Type B pancreatic cell (in vitro differentiated cells): ENCODE measurements around the gene HNF4A. TPM values are rescaled to one million over a fixed set of nuclear protein-coding genes. Genes with fewer than 3 reads are reported as not detected.

Source experiments
- DNase-seq: peaks from one replicate; pipeline ENCODE4 v3.0.0; 2021; ENCODE audit warnings: mixed read lengths; ENCODE audit not compliant: unreplicated experiment; ENCODE audit errors: extremely low spot score
- H3K27ac Mint-ChIP-seq: 2 replicates; pipeline ENCODE4 v1.8.0; 2021; ENCODE audit warnings: mild to moderate bottlenecking, mixed read lengths
- H3K27me3 Mint-ChIP-seq: 2 replicates; pipeline ENCODE4 v1.8.0; 2021; ENCODE audit warnings: mixed read lengths
- H3K36me3 Mint-ChIP-seq: 2 replicates; pipeline ENCODE4 v1.8.0; 2021; ENCODE audit warnings: mixed read lengths
- H3K4me1 Mint-ChIP-seq: one replicate; pipeline ENCODE4 v1.8.0; 2021; ENCODE audit warnings: mixed read lengths; ENCODE audit not compliant: unreplicated experiment
- H3K4me3 Mint-ChIP-seq: 2 replicates; pipeline ENCODE4 v1.8.0; 2021; ENCODE audit warnings: mild to moderate bottlenecking, mixed read lengths
- H3K9me3 Mint-ChIP-seq: 2 replicates; pipeline ENCODE4 v1.8.0; 2021; ENCODE audit warnings: mixed read lengths
- total RNA-seq: library from RNA; stranded (reverse); gene quantifications from 2 replicates; pipeline ENCODE4 v1.2.1, GENCODE V29; 2021; ENCODE audit warnings: low replicate concordance
- TF ChIP-seq, protein P1 (sequence below): fragments of 200-600 bp; sonication (generic); conservative IDR thresholded peaks from 2 replicates; pipeline ENCODE4 v1.5.0; 2021; ENCODE audit warnings: antibody characterized with exemption, mild to moderate bottlenecking

The HNF4A gene
- total RNA-seq, 1 donor from 2014 or later: 19.9 TPM

DNA sequence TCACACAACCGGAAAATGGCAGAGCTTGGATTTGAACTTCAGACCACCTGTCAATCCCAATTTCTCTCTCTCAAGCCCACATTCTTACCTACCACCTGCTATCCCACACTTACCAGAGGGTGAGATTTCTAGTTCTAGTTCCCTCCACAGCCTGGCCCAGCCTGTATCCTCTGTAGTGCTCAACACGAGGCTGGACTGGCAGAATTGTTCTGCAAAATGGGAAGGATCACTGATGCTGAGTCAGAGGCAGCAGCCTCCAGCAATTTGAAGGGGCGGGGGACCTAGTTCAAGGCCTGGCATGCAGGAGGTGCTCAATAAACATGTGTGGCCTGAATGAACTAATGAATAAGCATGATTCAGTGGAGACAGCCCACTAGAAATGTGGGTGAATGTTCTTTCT is 66.6 kb downstream of the HNF4A start:
- Mint-ChIP-seq H3K27ac (no peak overlapping the region), H3K4me3 (no peak overlapping the region), H3K9me3 (no peaks in the 10 kb centered on the region), H3K4me1 (no peaks in the 10 kb centered on the region), H3K36me3 (no peaks in the 10 kb centered on the region), H3K27me3 (no peaks in the 10 kb centered on the region)
- TF ChIP-seq, protein P1, sequence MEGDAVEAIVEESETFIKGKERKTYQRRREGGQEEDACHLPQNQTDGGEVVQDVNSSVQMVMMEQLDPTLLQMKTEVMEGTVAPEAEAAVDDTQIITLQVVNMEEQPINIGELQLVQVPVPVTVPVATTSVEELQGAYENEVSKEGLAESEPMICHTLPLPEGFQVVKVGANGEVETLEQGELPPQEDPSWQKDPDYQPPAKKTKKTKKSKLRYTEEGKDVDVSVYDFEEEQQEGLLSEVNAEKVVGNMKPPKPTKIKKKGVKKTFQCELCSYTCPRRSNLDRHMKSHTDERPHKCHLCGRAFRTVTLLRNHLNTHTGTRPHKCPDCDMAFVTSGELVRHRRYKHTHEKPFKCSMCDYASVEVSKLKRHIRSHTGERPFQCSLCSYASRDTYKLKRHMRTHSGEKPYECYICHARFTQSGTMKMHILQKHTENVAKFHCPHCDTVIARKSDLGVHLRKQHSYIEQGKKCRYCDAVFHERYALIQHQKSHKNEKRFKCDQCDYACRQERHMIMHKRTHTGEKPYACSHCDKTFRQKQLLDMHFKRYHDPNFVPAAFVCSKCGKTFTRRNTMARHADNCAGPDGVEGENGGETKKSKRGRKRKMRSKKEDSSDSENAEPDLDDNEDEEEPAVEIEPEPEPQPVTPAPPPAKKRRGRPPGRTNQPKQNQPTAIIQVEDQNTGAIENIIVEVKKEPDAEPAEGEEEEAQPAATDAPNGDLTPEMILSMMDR: no peak
- DNase-seq: no peak

DNA sequence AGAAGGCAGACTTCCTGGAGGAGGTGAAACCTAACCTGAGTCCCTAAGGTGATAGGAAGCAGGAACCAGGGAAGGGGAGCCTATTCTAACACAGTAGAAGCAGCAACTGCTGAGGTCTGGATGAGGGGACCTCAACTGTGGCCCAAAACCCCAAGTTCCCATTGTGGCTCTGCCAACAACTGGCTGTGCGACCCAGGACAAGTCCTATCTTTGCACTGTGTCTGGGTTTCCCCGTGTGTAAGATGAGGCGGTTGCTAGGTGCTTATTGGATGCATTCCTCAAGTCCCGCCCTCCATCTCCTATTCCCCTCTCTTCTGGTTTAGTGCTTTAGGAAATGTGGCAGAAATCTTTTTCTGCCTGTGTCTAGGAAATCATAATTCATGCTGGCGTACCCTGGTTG is 68.0 kb downstream of the HNF4A start:
- H3K4me3 Mint-ChIP-seq: no peak overlapping the region

DNA sequence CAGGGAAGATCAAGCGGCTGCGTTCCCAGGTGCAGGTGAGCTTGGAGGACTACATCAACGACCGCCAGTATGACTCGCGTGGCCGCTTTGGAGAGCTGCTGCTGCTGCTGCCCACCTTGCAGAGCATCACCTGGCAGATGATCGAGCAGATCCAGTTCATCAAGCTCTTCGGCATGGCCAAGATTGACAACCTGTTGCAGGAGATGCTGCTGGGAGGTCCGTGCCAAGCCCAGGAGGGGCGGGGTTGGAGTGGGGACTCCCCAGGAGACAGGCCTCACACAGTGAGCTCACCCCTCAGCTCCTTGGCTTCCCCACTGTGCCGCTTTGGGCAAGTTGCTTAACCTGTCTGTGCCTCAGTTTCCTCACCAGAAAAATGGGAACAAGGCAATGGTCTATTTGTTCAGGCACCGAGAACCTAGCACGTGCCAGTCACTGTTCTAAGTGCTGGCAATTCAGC is 68.6 kb downstream of the HNF4A start:
- H3K36me3 Mint-ChIP-seq: no peaks in the 10 kb centered on the region
- no peak overlapping the region for H3K4me3 Mint-ChIP-seq
- no peak overlapping the region for H3K27ac Mint-ChIP-seq
- no peaks in the 10 kb centered on the region for H3K9me3 Mint-ChIP-seq
- TF ChIP-seq, protein P1: no peak
- no peaks in the 10 kb centered on the region for H3K4me1 Mint-ChIP-seq
- H3K27me3 Mint-ChIP-seq: peaks cover 6% of the 10 kb centered on the region
- DNase-seq: no peak

More for the DNA sequence above, 68.0 kb downstream of the HNF4A start:
- H3K4me1 Mint-ChIP-seq: no peaks in the 10 kb centered on the region
- TF ChIP-seq, protein P1: no peak
- no peaks in the 10 kb centered on the region for H3K9me3 Mint-ChIP-seq
- peaks cover 6% of the 10 kb centered on the region for H3K27me3 Mint-ChIP-seq
- DNase-seq: no peak
- no peak overlapping the region for H3K27ac Mint-ChIP-seq
- H3K36me3 Mint-ChIP-seq: no peaks in the 10 kb centered on the region

DNA sequence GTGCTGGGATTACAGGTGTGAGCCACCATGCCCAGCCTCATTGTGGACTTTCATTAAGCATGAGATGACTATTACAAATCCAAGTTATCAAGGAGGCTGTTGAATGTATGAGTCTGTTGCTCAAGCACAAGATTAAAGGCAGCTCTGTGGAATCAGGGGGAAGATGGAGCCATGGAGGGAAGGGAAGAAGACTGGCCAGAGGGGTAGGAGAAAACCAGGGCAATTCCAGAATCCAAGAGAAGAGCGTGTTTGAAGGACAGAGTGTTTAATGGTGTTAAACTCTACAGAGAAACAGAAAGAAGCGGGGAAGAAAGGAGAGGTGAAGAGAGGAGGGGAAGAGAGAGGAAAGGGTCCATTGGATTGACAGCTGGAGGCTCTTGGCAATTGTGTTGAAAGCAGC is 70.4 kb downstream of the HNF4A start:
- TF ChIP-seq, protein P1: no peak
- H3K4me1 Mint-ChIP-seq: no peaks in the 10 kb centered on the region
- no peaks in the 10 kb centered on the region for H3K36me3 Mint-ChIP-seq
- no peak for DNase-seq
- no peak overlapping the region for H3K27ac Mint-ChIP-seq
- no peaks in the 10 kb centered on the region for H3K9me3 Mint-ChIP-seq
- peaks cover 6% of the 10 kb centered on the region for H3K27me3 Mint-ChIP-seq
- H3K4me3 Mint-ChIP-seq: no peak overlapping the region

DNA sequence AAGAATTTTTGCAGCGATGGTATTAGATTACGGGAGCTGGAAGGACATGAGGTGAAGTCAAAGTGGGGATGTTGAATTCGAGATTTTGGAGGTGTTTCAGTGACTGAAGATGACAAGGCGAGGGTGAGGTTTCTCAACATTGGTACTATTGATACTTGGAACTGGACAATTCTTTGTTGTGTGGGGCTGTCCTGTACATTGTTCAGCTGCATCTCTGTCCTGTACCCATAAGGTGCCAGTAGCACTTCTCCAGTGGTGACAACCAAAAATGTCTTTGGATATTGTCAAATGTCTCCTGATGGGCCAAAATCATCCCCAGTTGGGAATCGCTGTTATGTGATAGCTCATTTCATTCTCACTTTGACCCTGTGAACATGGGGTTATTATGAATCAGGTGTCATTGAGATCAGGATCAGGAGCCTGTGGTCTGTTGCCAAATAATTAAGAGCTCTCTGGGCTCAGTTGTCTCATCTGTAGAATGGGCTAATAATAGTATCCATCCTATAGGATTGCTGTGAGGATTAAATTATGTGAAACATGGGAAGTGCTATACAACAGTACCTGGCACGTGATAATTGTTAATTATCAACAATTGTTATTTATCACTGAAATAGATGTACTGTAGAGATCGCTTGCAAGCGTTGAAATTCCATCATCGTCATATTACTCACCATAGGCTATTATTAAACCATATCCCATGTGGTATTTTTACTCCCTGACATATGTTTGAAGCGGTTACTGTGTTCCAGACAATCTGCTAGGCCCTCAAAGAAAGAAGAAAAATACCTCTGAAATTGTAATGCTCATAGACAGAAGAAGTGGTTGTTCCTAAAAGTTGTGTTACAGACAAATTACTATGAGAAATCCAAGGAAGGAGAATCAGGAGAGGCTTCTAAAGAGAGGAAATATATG is 71.6 kb downstream of the HNF4A start:
- no peaks in the 10 kb centered on the region for H3K36me3 Mint-ChIP-seq
- H3K4me3 Mint-ChIP-seq: no peak overlapping the region
- TF ChIP-seq, protein P1: no peak
- no peak overlapping the region for H3K27ac Mint-ChIP-seq
- peaks cover 6% of the 10 kb centered on the region for H3K27me3 Mint-ChIP-seq
- DNase-seq: no peak
- no peaks in the 10 kb centered on the region for H3K4me1 Mint-ChIP-seq
- H3K9me3 Mint-ChIP-seq: no peaks in the 10 kb centered on the region
